NOMO-1 (cell line): Measurements from ENCODE around the gene ENTR1.

Source experiments
- DNase-seq, 2 experiments: peaks; one replicate each; lab custom pipeline; 2025; ENCODE audit not compliant: unreplicated experiment in 2 of 2; lab: John Stamatoyannopoulos, UW

Gene ENTR1

GRCh38 chr9:136410500-136411287, at the start of gene ENTR1, which contains the start of gene PMPCA:
TSS of gene ENTR1 (minus strand) at chr9:136410614. CDS start at chr9:136410397, 217 bp downstream.
TSS of gene PMPCA (plus strand) at chr9:136410658. CDS start at chr9:136410669, 11 bp downstream.
- peak; percentile 84 to 96 for DNase-seq

- no peak for DNase-seq
Measured at GRCh38 chr9:136459425-136459824, 49.0 kb upstream of the ENTR1 start.

GRCh38 chr9:136457326-136457725, 46.9 kb upstream of the ENTR1 start:
- DNase-seq = no peak

- no peak for DNase-seq
Measured at GRCh38 chr9:136456258-136456657, 45.8 kb upstream of the ENTR1 start.

GRCh38 chr9:136455043-136456002, 44.9 kb upstream of the ENTR1 start:
- DNase-seq = no peak

- DNase-seq = no peak
Measured at GRCh38 chr9:136454026-136454796, 43.8 kb upstream of the ENTR1 start.

GRCh38 chr9:136453326-136453725, 42.9 kb upstream of the ENTR1 start:
- DNase-seq = no peak

- no peak for DNase-seq
Measured at GRCh38 chr9:136451221-136451877, 40.9 kb upstream of the ENTR1 start.

GRCh38 chr9:136448655-136449054, 38.2 kb upstream of the ENTR1 start:
- DNase-seq = no peak

GRCh38 chr9:136447173-136447778, 36.9 kb upstream of the ENTR1 start:
- no peak for DNase-seq

- no peak for DNase-seq
Measured at GRCh38 chr9:136445799-136446198, 35.4 kb upstream of the ENTR1 start.

- no peak for DNase-seq
Measured at GRCh38 chr9:136444102-136444501, 33.7 kb upstream of the ENTR1 start.

GRCh38 chr9:136443687-136444086, 33.3 kb upstream of the ENTR1 start:
- no peak for DNase-seq

GRCh38 chr9:136443087-136443486, 32.7 kb upstream of the ENTR1 start:
- no peak for DNase-seq

- DNase-seq = no peak
Measured at GRCh38 chr9:136442265-136442664, 31.9 kb upstream of the ENTR1 start.

GRCh38 chr9:136441681-136442245, 31.3 kb upstream of the ENTR1 start:
- no peak for DNase-seq

GRCh38 chr9:136441191-136441680, 30.8 kb upstream of the ENTR1 start:
- DNase-seq = no peak

GRCh38 chr9:136439481-136440408, 29.3 kb upstream of the ENTR1 start, which contains the start of gene INPP5E:
TSS of gene INPP5E (minus strand) at chr9:136439845. CDS start at chr9:136439419, 426 bp downstream.
- DNase-seq = peak; percentile 49 to 76
